HepG2 (cell line): ENCODE data around the gene LAMA5. TPM values are rescaled to one million over a fixed set of nuclear protein-coding genes. Genes with fewer than 3 reads are reported as not detected.

Experiments
- AHR ChIP-seq: IDR thresholded peaks from 2 replicates; pipeline ENCODE4 v1.6.1; 2018; ENCODE audit warnings: missing genetic modification reagents, missing compliant biosample characterization
- CBX1 ChIP-seq: IDR thresholded peaks from one replicate; pipeline ENCODE4 v1.6.1; 2016; ENCODE audit warnings: antibody characterized with exemption, low read depth
- DZIP1 ChIP-seq: sonication (generic); formaldehyde crosslinking; IDR thresholded peaks from 2 replicates; pipeline ENCODE4 v1.5.0; 2020; ENCODE audit warnings: mild to moderate bottlenecking, missing genetic modification reagents
- ELK4 ChIP-seq: sonication (generic); formaldehyde crosslinking; IDR thresholded peaks from 2 replicates; pipeline ENCODE4 v1.9.0; 2021; ENCODE audit warnings: missing genetic modification reagents, borderline replicate concordance
- KLF6 ChIP-seq: IDR thresholded peaks from 2 replicates; pipeline ENCODE4 v1.8.0; 2016; ENCODE audit warnings: missing biosample characterization, missing genetic modification reagents
- MTA1 ChIP-seq: sonication (generic); formaldehyde crosslinking; IDR thresholded peaks from 2 replicates; pipeline ENCODE4 v1.4.0; 2020; ENCODE audit warnings: missing genetic modification reagents, mild to moderate bottlenecking, borderline replicate concordance
- POGK ChIP-seq: sonication (generic); formaldehyde crosslinking; conservative IDR thresholded peaks from 2 replicates; pipeline ENCODE4 v1.8.0; 2022; ENCODE audit warnings: mild to moderate bottlenecking, moderate library complexity, missing genetic modification reagents
- RBFOX2 ChIP-seq: fragments of 200-400 bp; formaldehyde crosslinking; IDR thresholded peaks from 2 replicates; pipeline ENCODE4 v1.6.1; 2017; ENCODE audit warnings: low read depth, mild to moderate bottlenecking, low read length
- ZNF513 ChIP-seq: sonication (generic); formaldehyde crosslinking; conservative IDR thresholded peaks from 2 replicates; pipeline ENCODE4 v1.5.0; 2020; ENCODE audit warnings: missing genetic modification reagents
- ZNF660 ChIP-seq: sonication (generic); formaldehyde crosslinking; IDR thresholded peaks from 2 replicates; pipeline ENCODE4 v1.5.1; 2020; ENCODE audit warnings: mild to moderate bottlenecking, low read depth, missing genetic modification reagents, borderline replicate concordance
- polyA plus RNA-seq, 8 experiments: library from polyadenylated mRNA; depleted of rRNA in 3 of 8; stranded (reverse) in 7 of 8; unstranded in 1 of 8; fragments of >200 nt; fragmentation: Illumina TruSeq in 4 of 8; extraction: Trizol in 4 of 8; gene quantifications; 2 replicates each; pipeline versions ENCODE4 v1.2.1 to v1.2.3, GENCODE V29; 2011 to 2016; ENCODE audit warnings: low read depth in 4 of 8, missing spikeins in 1 of 8, mixed read lengths in 1 of 8; ENCODE audit not compliant: insufficient read depth in 1 of 8
- total RNA-seq, 5 experiments: library from RNA; depleted of rRNA; stranded (reverse); fragments of >200 nt; fragmentation: Illumina TruSeq; extraction: Trizol; gene quantifications; 2 replicates each; pipeline ENCODE4 v1.2.3, GENCODE V29; 2016; ENCODE audit warnings: low read depth in 1 of 5

The LAMA5 gene
- total and polyA plus RNA-seq, 2 of the 13 experiments (the other 11 are each of a cell fraction or from before 2014, with no cell fraction given), result 21.0 to 44.7 TPM

GRCh38 chr20:62336775-62337557, 30.1 kb downstream of the LAMA5 start (continued):
- TF ChIP-seq MTA1 (CRISPR knock-in tag) (0 out of 2 replicates have a peak, but pooled peaks have one; percentile 27), ZNF513 (CRISPR knock-in tag) (no peak), ZNF660 (CRISPR knock-in tag) (no peak), CBX1 (no peak), KLF6 (no peak), AHR (no peak), POGK (no peak), ELK4 (CRISPR knock-in tag) (no peak), RBFOX2 (0 out of 2 replicates have a peak, but pooled peaks have one; percentile 45), DZIP1 (no peak)
